Fibroblast of skin of abdomen (primary cell): ENCODE measurements around the gene TSTD2.
"Not testable (repeated sequence)": the region's sequence is repeated elsewhere in the genome, so short reads cannot be mapped to it uniquely, and the experiment has no call there.

ENCODE experiments used
- DNase-seq: peaks from one replicate; pipeline ENCODE4 v3.0.0-alpha.2; 2013

The TSTD2 gene

DNA sequence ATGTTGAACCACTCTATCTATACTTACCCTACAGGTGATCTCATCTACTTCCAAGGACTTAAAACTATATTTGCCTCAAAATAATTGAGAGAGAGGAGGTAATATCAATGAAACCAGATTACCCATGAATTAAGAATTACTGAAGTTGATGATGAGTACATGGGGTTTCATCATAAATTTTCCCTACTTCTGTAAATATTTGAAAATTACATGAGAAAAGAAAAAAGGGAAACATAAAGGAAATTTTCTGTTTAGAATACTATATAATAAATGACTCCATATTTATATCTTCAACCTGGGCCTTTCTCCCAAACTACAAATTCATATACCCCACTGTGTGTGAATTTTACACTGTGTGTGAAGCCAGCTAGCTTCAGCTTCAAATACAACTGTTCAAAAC, 2.6 kb downstream of the TSTD2 start:
- DNase-seq = no peak

DNA sequence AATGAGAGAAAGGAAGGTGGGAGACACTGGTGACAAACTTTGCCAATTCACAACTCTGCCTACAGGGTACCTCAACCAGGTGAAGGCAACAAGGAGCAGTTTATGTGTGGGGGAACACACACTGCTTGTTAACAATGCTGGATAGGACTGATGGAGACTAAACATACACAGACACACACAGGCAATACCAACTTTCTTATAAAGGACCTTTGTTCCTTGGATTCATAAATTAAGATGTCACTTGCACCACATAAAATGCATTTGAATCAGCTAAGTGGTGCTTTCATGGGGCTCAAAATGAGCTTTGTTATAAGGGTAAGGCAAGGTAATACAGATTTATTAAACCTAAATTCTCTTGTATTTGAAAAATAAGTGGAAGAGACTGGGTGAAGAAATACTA, 4.0 kb downstream of the TSTD2 start:
- DNase-seq = no peak

DNA sequence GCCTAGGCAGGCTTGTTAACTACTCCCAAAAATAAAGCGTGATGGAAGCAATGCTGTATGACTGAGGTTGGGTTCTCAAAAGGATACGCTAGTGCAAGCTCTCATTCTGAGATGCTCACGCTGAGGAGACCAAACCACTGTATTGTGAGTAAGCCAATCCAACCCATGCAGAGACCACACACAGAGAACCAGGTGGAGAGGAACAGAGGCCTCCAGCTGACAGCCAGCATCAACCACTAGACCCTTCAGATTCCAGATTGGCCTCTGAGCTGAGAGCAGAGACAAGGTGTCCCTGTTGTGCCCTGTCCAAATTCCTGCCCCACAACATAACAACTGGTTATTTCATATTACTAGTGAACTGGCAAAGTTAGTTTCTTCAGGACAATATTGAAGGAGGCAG, 4.5 kb downstream of the TSTD2 start:
- DNase-seq = no peak

DNA sequence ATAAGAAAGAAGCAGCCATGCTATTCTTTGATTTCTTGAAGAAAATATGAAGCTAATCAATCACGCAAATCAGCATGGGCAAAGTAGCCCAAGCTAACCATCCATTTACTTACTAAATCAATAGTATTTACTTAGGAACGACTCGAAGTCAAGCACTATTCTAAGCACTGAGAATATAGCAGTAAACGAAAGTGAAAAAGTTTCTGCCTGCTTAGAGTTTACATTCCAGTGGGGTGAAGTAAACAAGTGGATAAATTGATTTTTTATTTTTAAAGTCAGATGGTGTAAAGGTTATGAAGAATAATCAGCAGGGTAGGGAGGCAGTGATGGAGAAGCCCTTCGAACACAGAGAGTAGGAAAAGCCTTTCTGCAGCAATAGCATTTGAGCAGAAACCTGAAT, 5.5 kb downstream of the TSTD2 start:
- no peak for DNase-seq

DNA sequence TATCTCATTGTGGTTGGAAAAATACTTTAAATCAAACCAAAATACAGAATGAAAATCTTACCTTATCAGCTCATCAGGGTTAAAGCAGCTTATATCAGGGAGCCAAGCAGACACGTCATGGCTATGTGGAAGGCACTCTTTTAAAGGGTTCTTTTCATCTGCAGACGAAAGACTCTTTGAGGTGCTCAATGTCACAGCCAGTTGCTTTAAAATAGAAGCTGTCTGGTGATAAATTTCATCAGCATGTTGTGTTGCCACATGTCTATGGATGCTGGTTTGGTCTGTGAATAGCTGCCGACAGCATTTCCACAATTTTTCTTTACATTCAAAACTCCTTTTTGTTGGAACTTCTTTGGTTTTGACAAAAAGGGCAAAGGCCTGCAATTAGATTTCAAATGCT, 7.5 kb downstream of the TSTD2 start:
- DNase-seq = no peak

DNA sequence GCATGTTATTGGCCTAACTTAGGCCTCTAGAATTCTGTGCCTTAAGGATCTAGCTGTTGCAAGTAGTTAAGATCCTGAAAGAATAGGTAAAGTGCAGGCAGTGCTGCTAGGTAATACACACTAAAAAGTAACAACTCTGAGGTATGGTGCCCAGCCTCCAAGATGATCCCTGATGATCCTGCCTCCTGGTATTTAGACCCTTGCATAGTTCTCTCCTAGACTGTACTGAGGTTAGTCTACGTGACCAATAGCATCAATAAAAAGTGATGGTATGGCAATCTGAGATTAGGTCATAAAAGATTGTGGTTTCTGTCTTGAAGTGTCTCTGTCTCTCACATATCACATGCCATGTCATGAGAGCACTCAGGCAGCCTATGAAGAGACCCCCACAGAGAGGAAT, 9.2 kb downstream of the TSTD2 start:
- no peak for DNase-seq

DNA sequence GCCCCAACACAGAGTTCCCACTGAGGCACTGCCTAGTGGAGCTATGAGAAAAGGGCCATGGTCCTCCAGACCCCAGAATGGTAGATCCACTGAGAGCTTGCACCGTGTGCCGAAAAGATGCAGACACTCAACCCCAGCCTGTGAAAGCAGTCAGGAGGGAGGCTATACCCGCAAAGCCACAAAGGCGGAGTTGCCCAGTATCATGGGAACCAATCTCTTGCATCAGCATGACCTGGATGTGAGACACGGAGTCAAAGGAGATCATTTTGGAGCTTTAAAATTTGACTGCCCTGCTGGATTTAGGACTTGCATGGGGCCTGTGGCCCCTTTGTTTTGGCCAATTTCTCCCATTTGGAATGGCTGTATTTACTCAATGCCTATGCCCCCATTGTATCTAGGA, 10.7 kb downstream of the TSTD2 start:
- DNase-seq = not testable (repeated sequence)

DNA sequence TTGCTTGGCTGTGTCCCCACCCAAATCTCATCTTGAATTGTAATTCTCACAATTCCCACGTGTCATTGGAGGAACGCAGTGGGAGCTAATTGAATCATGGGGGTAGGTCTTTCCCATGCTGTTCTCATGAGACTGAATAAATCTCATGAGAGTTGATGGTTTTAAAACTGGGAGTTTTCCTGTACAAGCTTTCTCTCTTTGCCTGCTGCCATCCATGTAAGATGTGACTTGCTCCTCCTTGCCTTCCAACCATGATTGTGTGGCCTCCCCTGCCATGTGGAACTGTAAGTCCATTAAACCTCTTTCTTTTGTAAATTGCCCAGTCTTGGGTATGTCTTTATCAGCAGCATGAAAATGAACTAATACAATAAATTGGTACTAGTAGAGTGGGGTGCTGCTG, 13.1 kb downstream of the TSTD2 start:
- not testable (repeated sequence) for DNase-seq

DNA sequence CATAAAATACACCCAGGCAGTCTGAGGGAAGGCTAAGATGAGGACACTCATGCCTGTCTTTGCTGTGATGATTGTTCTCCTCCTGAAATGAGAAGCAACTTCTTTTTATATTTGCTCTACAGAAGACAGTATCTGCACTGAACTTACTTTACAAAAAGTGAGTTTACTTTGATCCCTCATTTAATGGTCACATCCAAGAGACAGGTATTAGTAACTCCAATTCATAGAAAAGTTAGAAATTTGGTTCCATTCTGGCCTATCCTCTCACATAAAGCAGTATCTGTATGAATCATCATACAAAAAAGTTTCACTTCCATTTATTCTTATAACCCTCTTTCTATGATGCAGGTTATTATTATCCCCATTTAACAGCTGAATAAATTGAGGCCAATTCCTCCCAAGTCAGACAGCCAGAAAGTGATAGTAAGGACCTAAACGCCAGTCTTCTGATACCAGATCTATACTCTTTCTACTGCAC, 15.2 kb downstream of the TSTD2 start:
- DNase-seq = no peak

DNA sequence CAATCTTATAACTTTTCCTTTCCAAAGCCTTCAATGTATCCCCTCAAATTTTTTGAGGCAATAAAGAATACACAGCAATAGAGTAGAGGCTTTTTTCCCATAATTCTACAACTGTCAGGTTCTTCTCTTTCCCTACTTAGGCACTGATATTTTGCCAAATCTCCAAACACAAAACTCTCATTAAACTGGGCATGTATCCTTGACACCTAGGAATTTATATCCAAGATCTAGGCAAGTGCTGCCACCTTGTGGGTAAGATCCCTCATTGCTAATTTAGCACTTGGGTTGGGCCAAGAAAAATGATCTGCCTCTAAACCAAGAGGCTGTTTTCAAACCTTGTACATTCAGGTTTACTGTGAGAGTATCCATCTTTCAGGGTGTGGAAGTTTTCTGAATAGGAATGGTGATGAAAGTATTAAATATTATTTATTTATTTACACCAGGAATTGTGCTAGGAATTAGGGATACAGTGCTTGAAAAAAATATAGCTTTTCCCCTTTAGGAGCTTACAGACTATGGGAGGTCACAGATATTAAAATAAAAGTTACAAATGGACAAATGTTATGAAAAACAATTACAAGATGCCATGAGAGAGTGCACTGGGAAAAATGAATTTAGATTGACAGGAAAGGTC, 17.6 kb downstream of the TSTD2 start:
- DNase-seq = peak; percentile 52

DNA sequence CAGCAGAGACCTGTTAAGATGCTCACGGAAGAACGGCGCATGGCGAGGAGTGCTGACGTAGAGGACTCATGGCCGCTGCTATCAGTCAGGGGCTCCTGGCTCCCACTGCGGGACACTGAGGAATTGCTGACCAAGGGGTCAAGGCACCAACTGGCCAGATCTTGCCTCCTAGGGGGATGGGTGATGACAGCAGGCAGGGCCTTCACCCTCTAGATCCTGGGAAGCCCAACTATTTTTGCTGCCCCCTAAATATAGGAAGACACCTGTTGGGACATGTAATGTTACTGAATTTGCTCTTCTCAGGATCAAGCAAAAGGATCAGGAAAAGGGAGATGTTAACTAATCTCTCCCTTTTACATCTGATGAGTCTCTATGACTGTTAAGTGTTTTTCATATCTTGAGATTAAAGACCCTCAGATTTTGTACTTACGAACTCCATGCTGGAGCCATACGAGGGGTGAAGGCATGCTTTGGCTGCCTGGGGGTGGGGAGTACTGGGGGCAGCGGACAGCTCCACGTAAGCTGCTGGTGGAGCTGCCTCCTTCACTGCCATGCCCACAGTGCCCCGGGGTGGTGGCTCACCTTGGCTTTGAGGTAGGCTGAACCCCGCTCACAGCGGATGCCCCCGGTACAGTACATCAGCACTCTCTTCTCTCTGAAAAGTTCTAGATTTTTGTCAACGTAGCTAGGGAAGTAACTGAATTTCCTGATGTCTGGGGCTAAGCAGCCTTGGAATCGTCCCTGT, 28.1 kb downstream of the TSTD2 start:
- no peak for DNase-seq

DNA sequence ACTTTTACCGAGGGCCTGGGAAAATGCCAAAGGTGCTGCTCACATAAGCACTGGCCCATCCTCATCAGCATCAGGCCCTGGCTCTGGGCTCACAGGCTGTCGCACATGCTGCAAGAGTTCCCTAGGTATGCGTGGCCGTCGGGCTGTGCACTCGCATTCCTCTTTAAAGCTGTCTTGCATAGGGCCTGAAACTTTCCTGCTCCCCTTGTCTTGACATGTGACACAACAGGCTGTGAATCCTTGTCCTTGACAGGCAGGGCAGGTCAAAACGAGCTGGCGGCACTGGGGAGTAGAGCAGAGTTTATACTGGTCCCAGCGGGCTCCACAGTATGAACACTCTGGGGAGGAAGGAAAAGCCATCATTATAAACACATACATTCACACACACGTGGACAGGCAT, 30.7 kb downstream of the TSTD2 start:
- no peak for DNase-seq

DNA sequence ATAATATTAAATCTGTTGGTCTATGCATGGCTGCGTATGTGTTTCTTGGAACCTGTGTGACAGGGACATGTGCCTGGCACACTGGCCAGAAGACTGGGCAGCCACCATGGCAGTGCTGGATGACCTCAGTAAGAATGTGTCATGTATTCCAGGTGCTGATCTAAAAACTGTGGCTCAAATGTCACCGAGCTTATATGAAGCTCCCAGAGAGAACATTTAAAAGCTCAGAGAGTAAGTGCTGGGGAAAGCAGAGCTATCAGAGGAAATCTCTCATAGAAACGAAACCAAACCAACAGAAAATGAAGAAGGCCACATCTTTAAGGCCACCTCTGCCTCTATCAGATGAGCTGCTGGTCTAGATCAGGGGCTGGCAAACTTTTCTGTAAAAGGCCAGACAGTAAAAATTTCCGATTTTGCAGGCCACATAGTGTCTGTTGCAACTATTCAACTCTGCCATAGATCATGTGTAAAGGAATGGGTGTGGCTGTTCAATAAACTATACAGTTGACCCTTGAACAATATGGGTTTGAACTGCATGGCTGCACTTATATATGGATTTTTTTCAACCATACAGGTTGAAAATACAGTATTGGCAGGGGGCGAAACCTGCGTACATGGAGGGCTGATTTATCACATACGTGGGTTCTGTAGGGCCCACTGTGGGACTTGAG, 31.8 kb downstream of the TSTD2 start:
- DNase-seq = no peak

DNA sequence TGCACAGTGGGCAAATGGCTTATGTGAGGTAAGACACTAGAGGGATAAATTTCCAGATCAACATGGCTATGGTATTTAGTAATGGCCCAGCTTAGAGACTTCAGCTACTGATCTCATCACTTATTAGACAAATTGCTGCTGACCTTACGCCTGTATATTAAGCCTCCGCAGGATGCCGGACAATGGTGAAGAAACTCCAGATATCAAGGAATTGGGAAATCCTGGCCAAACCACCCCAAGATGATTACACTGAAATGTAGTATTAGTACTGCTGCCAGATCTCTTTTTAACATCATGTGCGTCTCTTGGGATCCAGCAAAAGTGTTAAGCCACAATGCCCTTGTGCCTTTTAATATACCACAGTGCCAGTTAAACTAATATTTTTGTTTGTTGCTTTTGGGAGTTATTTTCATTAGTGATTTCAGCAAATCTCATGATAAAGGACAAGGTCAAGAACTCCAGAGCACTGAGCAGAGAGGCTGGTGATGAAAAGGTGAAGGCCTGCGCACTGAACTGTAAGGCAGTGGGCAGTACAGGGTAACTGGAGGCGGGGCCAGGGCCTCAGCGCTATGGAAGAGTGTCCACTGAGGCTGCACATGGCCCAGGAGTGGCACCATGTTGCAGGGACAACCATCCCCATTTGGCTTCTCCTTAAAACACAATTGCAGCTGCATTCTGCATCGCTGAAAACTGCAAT, 32.5 kb downstream of the TSTD2 start:
- no peak for DNase-seq

DNA sequence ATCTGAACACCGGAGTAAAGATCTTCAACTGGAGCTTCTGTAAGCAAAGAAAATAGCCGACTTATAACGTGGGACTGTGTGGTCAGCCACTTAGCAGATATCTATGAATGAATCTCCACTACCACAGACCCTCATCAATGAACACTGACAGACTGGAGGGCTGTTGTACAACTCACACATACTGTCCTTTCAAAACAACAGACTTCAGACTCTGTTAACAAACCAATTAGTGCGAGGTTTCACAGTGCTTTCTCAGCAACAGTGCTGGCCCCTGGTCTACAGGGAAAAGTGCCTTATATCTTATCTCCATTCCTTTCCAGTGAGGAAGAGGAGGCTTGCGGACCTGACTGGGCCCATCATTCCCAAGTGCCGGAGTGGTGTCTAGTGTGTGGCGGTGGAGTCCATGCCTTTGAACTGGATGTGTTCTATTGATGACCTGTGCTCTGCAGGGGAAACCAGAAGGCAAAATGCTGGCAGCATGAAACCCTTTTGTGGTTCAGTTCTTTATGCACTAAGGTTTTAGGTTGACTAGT, 33.8 kb downstream of the TSTD2 start:
- DNase-seq = no peak

DNA sequence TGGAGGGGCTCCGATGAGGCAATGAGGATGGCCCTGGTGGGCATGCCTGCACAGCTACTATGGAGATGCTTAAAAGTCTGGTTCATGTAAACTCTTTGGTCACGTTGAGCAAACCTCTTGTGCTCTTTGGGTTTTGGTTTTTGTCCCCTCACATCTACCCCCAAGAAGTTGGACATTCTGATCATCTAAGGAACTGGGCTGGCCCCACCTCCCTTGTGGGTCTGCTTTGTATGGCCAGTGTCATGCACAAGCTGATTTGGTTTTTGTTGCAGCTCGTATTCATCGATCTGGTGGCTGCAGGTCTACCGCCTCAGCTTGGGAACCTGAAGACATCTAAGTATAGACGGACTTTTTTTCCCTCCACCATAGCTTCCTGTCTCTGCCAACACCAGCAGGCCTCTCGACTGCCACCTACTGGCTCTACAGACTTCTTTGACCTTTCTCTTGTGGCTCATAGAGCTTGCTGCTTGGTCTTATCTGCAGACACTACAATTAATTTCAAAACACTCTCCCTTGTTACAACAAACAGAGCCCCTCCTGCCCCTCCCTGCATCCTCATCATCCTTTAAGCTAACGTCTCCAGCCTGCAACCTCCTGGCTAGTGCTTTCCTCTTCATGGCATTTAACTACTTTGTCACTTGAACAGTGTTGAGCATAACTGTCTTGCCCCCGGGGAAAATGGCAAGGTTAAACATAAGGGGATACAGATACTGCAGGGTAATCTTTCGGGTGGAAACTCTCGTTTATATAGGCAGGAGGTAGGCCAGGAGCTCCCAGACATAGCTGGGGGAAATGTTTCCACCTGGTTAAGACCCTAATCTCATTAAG, 34.5 kb downstream of the TSTD2 start:
- DNase-seq = peak; percentile 67

DNA sequence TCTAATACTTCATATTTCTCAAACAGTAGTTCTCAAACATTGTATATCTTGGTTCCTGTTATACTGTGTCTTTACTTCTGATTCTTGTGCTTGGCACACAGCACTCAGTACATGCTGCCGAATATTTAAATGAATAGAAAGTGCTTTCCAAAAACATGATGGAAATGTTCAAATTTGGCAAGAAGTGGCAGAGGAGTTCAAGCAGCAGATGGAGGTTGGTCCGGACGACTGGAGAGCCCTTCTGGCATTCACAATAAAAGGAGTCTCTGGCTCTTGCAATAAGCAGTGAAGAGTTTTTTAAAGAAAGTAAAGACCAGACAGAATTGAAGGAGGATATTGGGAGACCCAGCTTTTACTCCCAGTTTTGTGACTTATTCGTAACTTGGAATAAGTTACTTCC, 36.3 kb downstream of the TSTD2 start:
- no peak for DNase-seq

DNA sequence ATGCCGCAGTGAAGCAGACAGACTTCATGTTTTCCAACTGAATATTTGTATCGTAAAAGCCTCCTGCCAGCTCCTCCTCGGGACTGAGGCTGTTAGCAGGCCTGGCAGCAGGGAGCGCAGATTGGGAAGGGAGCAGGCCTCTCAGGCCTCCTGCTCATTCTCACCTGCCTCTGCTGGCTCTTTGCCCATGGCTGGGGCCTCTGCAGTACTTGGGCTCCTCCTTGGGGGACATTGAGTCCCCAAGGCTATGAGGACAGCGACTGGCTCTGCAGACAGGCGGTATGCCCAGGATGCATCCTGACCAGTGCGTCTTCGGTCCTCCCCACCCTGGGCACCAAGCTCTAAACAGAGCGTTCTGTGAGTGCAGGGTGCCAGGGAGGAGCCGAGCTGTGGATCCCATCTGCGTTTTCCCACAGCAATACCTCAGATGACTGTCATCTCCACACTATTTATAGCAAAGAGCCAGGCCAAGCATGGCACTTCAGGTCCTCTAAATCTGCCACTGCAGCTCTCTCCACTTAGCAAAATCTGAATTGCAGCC, 38.7 kb downstream of the TSTD2 start:
- no peak for DNase-seq

DNA sequence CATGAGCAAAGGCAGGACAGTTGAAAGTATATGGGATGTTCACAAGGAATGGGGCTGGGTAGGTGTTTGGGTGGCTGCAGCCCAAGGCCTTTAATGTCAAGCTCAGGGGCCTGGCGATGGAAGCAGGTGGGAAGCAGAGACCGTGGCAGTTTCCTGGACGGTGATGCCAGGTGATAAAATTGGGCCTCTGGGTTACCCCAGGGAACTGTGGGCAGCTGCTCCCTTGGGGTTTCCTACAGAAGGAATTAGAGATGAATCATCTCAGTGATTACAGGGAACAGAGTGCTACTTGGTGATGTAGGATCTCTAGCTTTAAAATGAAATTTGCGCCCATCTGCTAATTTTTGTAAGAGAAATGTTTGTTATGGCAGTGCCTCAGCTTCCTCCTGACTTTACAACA, 39.2 kb downstream of the TSTD2 start:
- no peak for DNase-seq

DNA sequence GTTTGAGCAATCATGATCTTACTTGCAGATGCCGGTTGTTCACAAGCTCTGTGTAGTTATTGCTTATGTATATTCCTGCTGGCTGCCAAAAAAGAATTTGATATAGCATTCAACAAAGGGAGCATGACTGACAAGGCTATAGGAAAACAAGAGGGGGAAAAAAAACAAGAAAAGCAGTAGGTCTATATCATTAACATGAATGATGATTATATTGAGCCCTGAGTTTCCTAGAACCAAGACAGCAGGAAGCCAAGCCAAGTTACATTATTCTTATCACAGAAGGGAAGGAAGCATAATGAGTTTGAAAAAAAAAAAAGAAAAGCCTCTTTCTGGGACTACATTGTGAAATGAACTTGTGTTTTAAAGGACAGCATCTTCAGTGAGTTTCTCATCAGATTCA, 41.0 kb downstream of the TSTD2 start:
- no peak for DNase-seq

DNA sequence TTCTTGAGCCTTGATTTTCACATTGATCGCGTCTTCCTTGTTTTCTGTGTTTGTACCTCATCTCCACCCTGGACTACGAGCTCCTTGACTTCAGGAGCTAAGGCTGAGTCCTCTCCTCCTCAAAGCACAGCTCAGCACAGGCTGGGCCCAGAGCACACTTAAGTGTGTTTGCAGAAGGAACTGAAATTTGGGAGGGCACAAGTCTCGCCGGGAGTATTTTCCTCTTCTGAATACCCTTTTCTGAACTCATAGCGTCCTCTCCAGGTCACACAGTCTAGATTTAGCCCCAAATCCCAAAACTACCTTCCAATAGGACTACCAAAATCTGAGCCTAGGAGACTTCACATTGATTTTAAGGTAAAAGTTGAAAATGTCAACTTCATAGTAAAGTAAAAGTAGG, 41.6 kb downstream of the TSTD2 start:
- no peak for DNase-seq

DNA sequence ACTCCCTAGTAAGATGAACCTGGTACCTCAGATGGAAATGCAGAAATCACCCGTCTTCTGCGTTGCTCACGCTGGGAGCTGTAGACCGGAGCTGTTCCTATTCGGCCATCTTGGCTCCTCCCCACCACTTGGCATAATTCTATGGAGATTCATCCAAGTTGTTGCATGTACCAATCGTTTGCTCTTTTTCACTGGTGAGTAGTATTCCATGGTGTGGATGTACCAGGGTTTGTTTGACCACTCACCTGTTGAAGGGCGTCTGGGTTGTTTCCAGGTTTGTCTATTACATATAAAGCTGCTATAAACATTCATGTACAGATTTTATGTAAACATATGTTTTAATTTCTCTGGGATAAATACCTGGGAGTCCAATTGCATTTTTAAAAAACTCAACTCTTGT, 46.3 kb downstream of the TSTD2 start:
- not testable (repeated sequence) for DNase-seq
